GM18502 (cell line): Measurements from ENCODE around the gene FBXW7.

Source experiments
- ATAC-seq: cut with Tn5 transposase; IDR thresholded peaks from one replicate; pipeline ENCODE4 v1.9.1; 2021; ENCODE audit warnings: mild to moderate bottlenecking; ENCODE audit not compliant: unreplicated experiment, poor library complexity

The FBXW7 gene

GRCh38 chr4:152535903-152536544, at the start of gene FBXW7:
Gene FBXW7 (minus strand): TSS chr4:152536092. CDS start chr4:152411803, 124,289 bp downstream.
- peak; percentile 85 for ATAC-seq

GRCh38 chr4:152585023-152585441, 49.1 kb upstream of the FBXW7 start:
- peak; percentile 77 for ATAC-seq

GRCh38 chr4:152581536-152582160, 45.8 kb upstream of the FBXW7 start:
- no peak for ATAC-seq

- ATAC-seq, result no peak
Measured at GRCh38 chr4:152579916-152580315, 44.0 kb upstream of the FBXW7 start.

- ATAC-seq, result no peak
Measured at GRCh38 chr4:152579107-152579764, 43.3 kb upstream of the FBXW7 start.

- ATAC-seq, result no peak
Measured at GRCh38 chr4:152578670-152579069, 42.8 kb upstream of the FBXW7 start.

- peak; percentile 91 for ATAC-seq
Measured at GRCh38 chr4:152577708-152578396, 42.0 kb upstream of the FBXW7 start.

GRCh38 chr4:152575533-152575932, 39.6 kb upstream of the FBXW7 start:
- no peak for ATAC-seq

- ATAC-seq, result no peak
Measured at GRCh38 chr4:152573861-152574260, 38.0 kb upstream of the FBXW7 start.

GRCh38 chr4:152572417-152573086, 36.7 kb upstream of the FBXW7 start:
- ATAC-seq, result peak; percentile 75

- ATAC-seq, result no peak
Measured at GRCh38 chr4:152571770-152572169, 35.9 kb upstream of the FBXW7 start.

GRCh38 chr4:152571296-152571695, 35.4 kb upstream of the FBXW7 start:
- ATAC-seq, result no peak

- no peak for ATAC-seq
Measured at GRCh38 chr4:152565333-152565732, 29.4 kb upstream of the FBXW7 start.

- no peak for ATAC-seq
Measured at GRCh38 chr4:152564336-152564735, 28.4 kb upstream of the FBXW7 start.

- no peak for ATAC-seq
Measured at GRCh38 chr4:152563209-152563608, 27.3 kb upstream of the FBXW7 start.

- ATAC-seq, result peak; percentile 40
Measured at GRCh38 chr4:152559641-152560040, 23.7 kb upstream of the FBXW7 start.

- ATAC-seq, result no peak
Measured at GRCh38 chr4:152558396-152558795, 22.5 kb upstream of the FBXW7 start.

GRCh38 chr4:152556834-152557233, 20.9 kb upstream of the FBXW7 start:
- ATAC-seq, result no peak

- no peak for ATAC-seq
Measured at GRCh38 chr4:152556283-152556682, 20.4 kb upstream of the FBXW7 start.

- ATAC-seq, result peak; percentile 0
Measured at GRCh38 chr4:152554742-152555141, 18.9 kb upstream of the FBXW7 start.
